ENCODE data around the gene WASHC4. TPM values are rescaled to one million over a fixed set of nuclear protein-coding genes. Genes with fewer than 3 reads are reported as not detected.
"Not testable (repeated sequence)": the region's sequence is repeated elsewhere in the genome, so short reads cannot be mapped to it uniquely, and the experiment has no call there.

Gene WASHC4
- total RNA-seq, 2 experiments from 2014 or later: 23.7 to 26.0 TPM

DNA sequence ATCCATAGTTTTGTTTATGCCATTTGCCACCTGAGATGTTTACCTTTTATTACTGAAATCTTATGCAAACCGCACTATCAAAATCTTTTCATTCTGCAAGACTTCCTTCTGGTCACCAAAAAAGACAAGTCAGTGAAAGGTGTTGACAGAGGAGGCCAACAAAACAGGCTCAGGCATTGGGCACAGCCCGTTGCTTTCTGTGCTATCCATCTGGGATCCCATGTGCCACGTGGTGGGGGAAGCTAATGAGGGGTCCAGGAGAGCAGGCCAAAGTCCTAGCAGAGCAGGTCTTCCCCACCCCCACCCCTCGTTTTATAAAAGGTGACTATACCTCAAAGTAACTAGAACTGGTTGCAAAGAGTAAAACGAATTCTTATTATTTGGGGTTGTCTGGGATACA lies 24.5 kb upstream of the WASHC4 start:
- CTCF ChIA-PET: interaction anchor here (0.6 to 1.3 kb wide), 4 partner anchors 33 to 701 kb away, joined by 3 to 4 read pairs (median 3); no protein-coding TSS in a partner anchor
- Mint-ChIP-seq H3K9me3 (no peaks in the 10 kb centered on the region), H3K4me1 (ENCODE audit: low read depth) (peaks cover 8% of the 10 kb centered on the region), H3K4me3 (peak overlapping the region; percentile 87), H3K27me3 (ENCODE audit: low read depth) (peaks cover 21% of the 10 kb centered on the region), H3K27ac (no peak overlapping the region), H3K36me3 (ENCODE audit: low read depth) (peaks cover 2% of the 10 kb centered on the region)
- intact Hi-C loops (cut with micrococcal nuclease): no loop called here
- no peak for DNase-seq

- H3K4me3 Mint-ChIP-seq: peak overlapping the region; percentile 87
- peaks cover 2% of the 10 kb centered on the region for H3K36me3 Mint-ChIP-seq (ENCODE audit: low read depth)
- H3K27me3 Mint-ChIP-seq (ENCODE audit: low read depth): peaks cover 21% of the 10 kb centered on the region
- peak; percentile 49 for DNase-seq
- no peaks in the 10 kb centered on the region for H3K9me3 Mint-ChIP-seq
- H3K27ac Mint-ChIP-seq: no peak overlapping the region
- peaks cover 8% of the 10 kb centered on the region for H3K4me1 Mint-ChIP-seq (ENCODE audit: low read depth)
- CTCF ChIA-PET: interaction anchor here (0.6 to 1.3 kb wide), 4 partner anchors 32 to 702 kb away, joined by 3 to 4 read pairs (median 3); no protein-coding TSS in a partner anchor
- intact Hi-C loops (cut with micrococcal nuclease): loop anchor here (1.0 kb wide), 1 partner anchor 24 kb away; the partner anchor contains the start of gene WASHC4
These were observed 23.9 kb upstream of the WASHC4 start for GRCh38 chr12:105083551-105084105.

GRCh38 chr12:105084251-105085250 lies 23.0 kb upstream of the WASHC4 start, which contains the start of gene ALDH1L2:
ALDH1L2 (minus strand) TSS chr12:105084458; CDS start chr12:105084436, 22 bp downstream.
- peaks cover 21% of the 10 kb centered on the region for H3K27me3 Mint-ChIP-seq (ENCODE audit: low read depth)
- H3K9me3 Mint-ChIP-seq: no peaks in the 10 kb centered on the region
- H3K27ac Mint-ChIP-seq: no peak within 1 kb of the TSS
- peaks cover 8% of the 10 kb centered on the region for H3K4me1 Mint-ChIP-seq (ENCODE audit: low read depth)
- DNase-seq: peak; percentile 65
- peak within 1 kb of the TSS; percentile 87 for H3K4me3 Mint-ChIP-seq
- CTCF ChIA-PET: no interaction called here
- peaks cover 2% of the 10 kb centered on the region for H3K36me3 Mint-ChIP-seq (ENCODE audit: low read depth)
- intact Hi-C loops (cut with micrococcal nuclease): loop anchor here (1.0 kb wide), 1 partner anchor 23 kb away; the partner anchor contains the start of gene WASHC4

DNA sequence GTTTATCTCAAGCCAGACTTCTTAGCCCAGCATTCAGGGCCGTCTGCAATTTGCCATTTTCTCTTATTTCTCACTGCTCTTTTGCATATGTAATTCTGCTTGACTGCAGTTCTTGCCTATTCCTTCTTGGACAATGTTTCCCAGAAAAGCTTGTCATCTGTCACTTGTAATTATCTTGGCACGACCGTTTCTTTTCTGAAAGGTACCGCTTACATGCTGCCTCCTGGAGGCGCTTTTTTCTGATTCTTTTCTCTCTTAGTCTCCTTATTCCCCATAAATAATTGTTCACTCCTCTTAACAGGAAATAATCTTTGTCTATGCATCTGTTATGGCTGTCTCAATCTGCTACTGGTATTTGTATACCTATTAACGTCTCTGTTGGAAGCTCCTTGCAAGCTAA lies 22.0 kb upstream of the WASHC4 start:
- H3K4me3 Mint-ChIP-seq: peak overlapping the region; percentile 3
- H3K27me3 Mint-ChIP-seq (ENCODE audit: low read depth): peaks cover 21% of the 10 kb centered on the region
- CTCF ChIA-PET: interaction anchor here (1.1 kb wide), 1 partner anchor 127 kb away, joined by 4 read pairs; the partner anchor contains the start of gene SLC41A2
- intact Hi-C loops (cut with micrococcal nuclease): no loop called here
- no peak overlapping the region for H3K27ac Mint-ChIP-seq
- H3K4me1 Mint-ChIP-seq (ENCODE audit: low read depth): peaks cover 8% of the 10 kb centered on the region
- H3K9me3 Mint-ChIP-seq: no peaks in the 10 kb centered on the region
- DNase-seq: no peak
- peaks cover 2% of the 10 kb centered on the region for H3K36me3 Mint-ChIP-seq (ENCODE audit: low read depth)

- CTCF ChIA-PET: no interaction called here
- DNase-seq: no peak
- Mint-ChIP-seq H3K9me3 (no peaks in the 10 kb centered on the region), H3K4me1 (ENCODE audit: low read depth) (no peaks in the 10 kb centered on the region), H3K4me3 (no peak overlapping the region), H3K27ac (no peak overlapping the region), H3K27me3 (ENCODE audit: low read depth) (peaks cover 6% of the 10 kb centered on the region), H3K36me3 (ENCODE audit: low read depth) (peaks cover 2% of the 10 kb centered on the region)
- intact Hi-C loops (cut with micrococcal nuclease): no loop called here
These were observed 17.7 kb upstream of the WASHC4 start for GRCh38 chr12:105089817-105090216.

DNA sequence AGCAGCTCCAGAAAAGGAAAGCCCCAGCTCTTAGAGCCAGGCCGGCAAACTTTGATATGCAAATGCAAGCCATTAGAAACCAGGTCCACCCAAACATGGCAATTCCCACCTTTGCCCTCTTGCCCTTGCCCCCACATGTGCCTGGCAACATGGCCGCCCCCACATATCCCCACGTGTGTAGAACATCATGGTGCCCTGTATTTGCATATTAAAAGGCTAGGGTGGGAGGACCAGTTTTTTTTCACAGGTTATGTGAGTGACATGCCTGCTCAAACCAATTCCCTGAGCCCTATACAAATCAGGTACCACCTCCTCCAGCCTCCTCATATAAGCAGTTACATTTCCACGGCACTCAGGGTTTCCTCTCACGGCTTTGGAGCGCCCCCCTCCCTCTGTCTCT lies 17.2 kb upstream of the WASHC4 start:
- Mint-ChIP-seq H3K27ac (no peak overlapping the region), H3K9me3 (peaks cover 4% of the 10 kb centered on the region), H3K4me3 (no peak overlapping the region), H3K27me3 (ENCODE audit: low read depth) (peaks cover 6% of the 10 kb centered on the region), H3K36me3 (ENCODE audit: low read depth) (peaks cover 2% of the 10 kb centered on the region), H3K4me1 (ENCODE audit: low read depth) (no peaks in the 10 kb centered on the region)
- CTCF ChIA-PET: interaction anchor here (0.6 kb wide), 1 partner anchor 738 kb away, joined by 3 read pairs; no protein-coding TSS in a partner anchor
- intact Hi-C loops (cut with micrococcal nuclease): no loop called here
- DNase-seq: no peak

GRCh38 chr12:105091476-105092206 lies 15.9 kb upstream of the WASHC4 start:
- intact Hi-C loops (cut with micrococcal nuclease): no loop called here
- no peak for DNase-seq
- Mint-ChIP-seq H3K36me3 (ENCODE audit: low read depth) (peaks cover 3% of the 10 kb centered on the region), H3K27ac (no peak overlapping the region), H3K4me1 (ENCODE audit: low read depth) (no peaks in the 10 kb centered on the region), H3K4me3 (no peak overlapping the region), H3K9me3 (peaks cover 13% of the 10 kb centered on the region), H3K27me3 (ENCODE audit: low read depth) (peaks cover 6% of the 10 kb centered on the region)
- CTCF ChIA-PET: interaction anchor here (0.7 kb wide), 1 partner anchor 23 kb away, joined by 3 read pairs; no protein-coding TSS in a partner anchor

- H3K4me3 Mint-ChIP-seq: no peak overlapping the region
- CTCF ChIA-PET: no interaction called here
- peaks cover 3% of the 10 kb centered on the region for H3K36me3 Mint-ChIP-seq (ENCODE audit: low read depth)
- intact Hi-C loops (cut with micrococcal nuclease): no loop called here
- H3K27me3 Mint-ChIP-seq (ENCODE audit: low read depth): peaks cover 6% of the 10 kb centered on the region
- H3K4me1 Mint-ChIP-seq (ENCODE audit: low read depth): no peaks in the 10 kb centered on the region
- no peak overlapping the region for H3K27ac Mint-ChIP-seq
- H3K9me3 Mint-ChIP-seq: peaks cover 13% of the 10 kb centered on the region
- no peak for DNase-seq
These were observed 15.2 kb upstream of the WASHC4 start for GRCh38 chr12:105092336-105092735.

DNA sequence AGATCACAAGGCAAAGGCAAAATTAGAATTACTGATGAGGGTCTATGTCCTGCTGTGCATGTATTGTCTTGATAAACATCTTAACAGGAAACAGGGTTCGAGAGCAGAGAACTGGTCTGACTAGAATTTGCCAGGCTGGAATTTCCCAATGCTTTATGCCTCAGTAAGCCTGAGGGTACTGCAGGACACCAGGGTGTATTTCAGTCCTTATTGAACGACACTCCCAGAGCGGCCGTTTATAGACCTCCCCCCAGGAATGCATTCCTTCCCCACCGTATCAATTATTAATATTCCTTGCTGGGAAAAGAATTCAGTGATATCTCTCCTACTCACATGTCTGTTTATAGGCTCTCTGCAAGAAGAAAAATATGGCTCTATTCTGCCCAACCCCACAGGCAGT lies 12.2 kb upstream of the WASHC4 start:
- H3K9me3 Mint-ChIP-seq: peaks cover 13% of the 10 kb centered on the region
- H3K27ac Mint-ChIP-seq: not testable (repeated sequence)

DNA sequence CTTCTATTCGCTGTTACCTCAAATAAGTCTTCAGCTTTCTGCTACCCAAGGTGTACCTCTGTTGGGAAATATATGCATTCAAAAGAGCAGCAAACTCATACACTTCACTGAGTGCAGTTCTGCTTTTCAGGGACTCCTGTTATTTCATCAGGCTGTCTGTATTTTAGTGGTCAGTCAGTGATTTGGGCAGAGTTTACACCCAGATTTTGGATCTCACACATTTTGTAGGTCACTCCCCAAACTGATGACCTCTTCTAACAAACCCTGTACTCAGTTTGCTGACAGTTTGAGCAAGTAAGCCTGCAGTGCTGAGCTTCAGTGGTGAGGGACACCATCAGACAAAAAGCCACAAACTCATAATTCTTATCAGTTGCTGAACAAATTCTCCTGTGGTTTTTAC lies 8.2 kb upstream of the WASHC4 start:
- H3K4me1 Mint-ChIP-seq (ENCODE audit: low read depth): no peaks in the 10 kb centered on the region
- intact Hi-C loops (cut with micrococcal nuclease): no loop called here
- CTCF ChIA-PET: no interaction called here
- H3K27me3 Mint-ChIP-seq (ENCODE audit: low read depth): peaks cover 5% of the 10 kb centered on the region
- no peak overlapping the region for H3K27ac Mint-ChIP-seq
- H3K4me3 Mint-ChIP-seq: no peak overlapping the region
- peaks cover 13% of the 10 kb centered on the region for H3K9me3 Mint-ChIP-seq
- no peak for DNase-seq
- H3K36me3 Mint-ChIP-seq (ENCODE audit: low read depth): peaks cover 3% of the 10 kb centered on the region

More for the DNA sequence above, 12.2 kb upstream of the WASHC4 start:
- H3K27me3 Mint-ChIP-seq (ENCODE audit: low read depth); H3K4me3 Mint-ChIP-seq; H3K36me3 Mint-ChIP-seq (ENCODE audit: low read depth); intact Hi-C loops (cut with micrococcal nuclease); DNase-seq; CTCF ChIA-PET; H3K4me1 Mint-ChIP-seq (ENCODE audit: low read depth): not testable (repeated sequence)

DNA sequence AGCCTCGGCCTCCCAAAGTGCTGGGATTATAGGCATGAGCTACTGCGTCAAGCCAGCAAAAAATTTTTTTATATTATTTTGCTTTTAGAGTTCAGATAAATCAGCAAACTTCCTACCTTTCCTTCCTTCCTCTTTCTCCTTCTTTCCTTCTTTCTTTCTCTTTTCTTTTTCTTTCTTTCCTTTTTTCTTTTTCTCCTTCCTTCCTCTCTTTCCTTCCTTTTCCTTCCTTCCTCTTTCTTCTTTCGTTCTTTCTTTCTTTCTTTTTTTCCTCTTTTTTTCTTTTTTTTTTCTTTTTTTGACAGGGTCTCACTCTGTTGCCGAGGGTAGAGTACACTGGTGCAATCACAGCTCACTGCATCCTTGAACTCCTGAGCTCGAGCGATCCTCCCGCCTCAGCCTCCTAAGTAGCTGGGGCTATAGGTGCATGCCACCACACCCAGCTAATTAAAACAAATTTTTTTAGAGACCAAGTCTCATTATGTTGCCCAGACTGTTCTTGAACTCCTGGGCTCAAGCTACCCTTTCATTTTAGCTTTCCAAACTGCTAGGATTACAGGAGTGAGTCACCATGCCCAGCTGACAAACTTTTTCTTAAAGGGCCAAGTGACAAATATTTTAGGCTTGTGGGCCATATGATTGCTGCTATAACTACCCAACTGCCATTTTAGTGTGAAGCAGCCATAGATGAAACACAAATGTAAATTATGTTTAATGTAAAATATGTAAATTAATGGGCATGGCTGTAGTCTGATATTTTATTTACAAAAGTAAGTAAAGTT lies 7.1 kb upstream of the WASHC4 start:
- H3K4me1 Mint-ChIP-seq (ENCODE audit: low read depth): no peaks in the 10 kb centered on the region
- intact Hi-C loops (cut with micrococcal nuclease): no loop called here
- H3K36me3 Mint-ChIP-seq (ENCODE audit: low read depth): peaks cover 3% of the 10 kb centered on the region
- H3K4me3 Mint-ChIP-seq: no peak overlapping the region
- peaks cover 7% of the 10 kb centered on the region for H3K27me3 Mint-ChIP-seq (ENCODE audit: low read depth)
- H3K27ac Mint-ChIP-seq: no peak overlapping the region
- peaks cover 12% of the 10 kb centered on the region for H3K9me3 Mint-ChIP-seq
- CTCF ChIA-PET: interaction anchor here (0.7 to 1.6 kb wide), 2 partner anchors 140 to 719 kb away, joined by 3 read pairs; no protein-coding TSS in a partner anchor
- no peak for DNase-seq
